GM23338 (cell line): Measurements from ENCODE around the gene RUNDC3A.

Source experiments
- EZH2 ChIP-seq: fragments of 200-600 bp; sonication (generic); IDR thresholded peaks from one replicate; pipeline ENCODE4 v1.8.0; 2017; ENCODE audit warnings: antibody characterized with exemption, mild to moderate bottlenecking, low read depth; ENCODE audit not compliant: unreplicated experiment
- EZH2phosphoT487 ChIP-seq: fragments of 200-600 bp; sonication (generic); IDR thresholded peaks from one replicate; pipeline ENCODE4 v1.8.1; 2018; ENCODE audit warnings: antibody characterized with exemption; ENCODE audit not compliant: unreplicated experiment
- POLR2AphosphoS5 ChIP-seq: IDR thresholded peaks from 2 replicates; pipeline ENCODE4 v1.6.1; 2016; ENCODE audit warnings: antibody characterized with exemption, low read depth
- TF ChIP-seq, protein P1 (sequence below), 2 experiments: fragments of 200-600 bp in 1 of 2; sonication (generic) in 1 of 2; conservative IDR thresholded peaks; 2 replicates each; pipeline versions ENCODE4 v1.5.1 to v1.6.1; 2016 to 2017; ENCODE audit warnings: antibody characterized with exemption in 2 of 2, low read depth in 2 of 2, mild to moderate bottlenecking in 2 of 2, moderate library complexity in 1 of 2

DNA sequence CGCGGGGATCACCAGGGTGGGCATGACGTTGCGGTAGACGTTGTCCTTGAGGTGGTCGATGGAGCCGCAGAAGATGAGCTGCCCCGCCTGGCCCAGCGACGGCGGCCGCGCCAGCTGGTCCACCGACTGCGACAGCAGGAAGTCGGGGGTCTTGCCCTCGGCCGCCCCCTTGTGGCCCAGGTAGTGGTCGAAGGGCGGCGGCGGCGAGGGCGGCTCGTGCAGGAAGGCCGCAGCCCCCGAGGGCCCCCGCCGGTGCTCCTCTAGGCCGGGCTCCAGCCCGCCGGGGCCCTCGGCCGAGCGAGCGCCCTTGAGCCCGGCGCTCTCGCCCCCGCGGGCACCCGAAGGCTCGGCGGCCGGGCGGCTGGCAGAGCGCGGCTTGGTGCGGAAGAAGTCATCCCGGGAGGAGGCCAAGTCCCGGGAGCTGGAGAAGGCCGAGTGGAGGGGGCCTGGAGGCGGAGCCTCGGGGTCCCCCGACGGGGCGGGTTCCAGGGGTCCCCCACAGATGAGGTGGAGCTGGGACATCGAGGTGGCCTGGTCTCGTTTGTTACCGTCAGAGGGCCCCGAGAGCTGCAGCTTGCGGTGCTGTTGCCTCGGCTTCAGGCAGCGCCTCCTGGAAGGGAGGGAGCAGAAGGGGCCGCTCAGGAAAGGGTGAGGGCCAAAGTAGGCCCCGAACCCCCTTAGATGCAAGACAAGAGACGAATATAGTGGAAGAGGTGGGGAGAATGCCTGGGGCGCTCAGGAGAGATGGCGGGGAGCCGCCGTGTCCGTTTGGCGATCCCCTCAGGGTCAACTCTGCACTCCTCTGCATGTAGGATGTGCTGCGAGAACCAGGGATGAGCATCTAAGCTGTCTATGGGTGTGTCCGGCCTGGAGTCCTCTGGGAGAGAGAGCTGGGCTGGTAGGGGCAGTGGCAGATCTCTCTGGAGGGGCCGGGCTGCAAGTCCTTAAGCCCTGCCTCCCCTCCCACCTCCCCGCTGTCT, 46.5 kb downstream of the RUNDC3A start:
- TF ChIP-seq POLR2AphosphoS5 (peak; percentile 0; the same call in 1 of the 2 replicates), EZH2 (no peak), EZH2phosphoT487 (no peak)
- TF ChIP-seq, protein P1, sequence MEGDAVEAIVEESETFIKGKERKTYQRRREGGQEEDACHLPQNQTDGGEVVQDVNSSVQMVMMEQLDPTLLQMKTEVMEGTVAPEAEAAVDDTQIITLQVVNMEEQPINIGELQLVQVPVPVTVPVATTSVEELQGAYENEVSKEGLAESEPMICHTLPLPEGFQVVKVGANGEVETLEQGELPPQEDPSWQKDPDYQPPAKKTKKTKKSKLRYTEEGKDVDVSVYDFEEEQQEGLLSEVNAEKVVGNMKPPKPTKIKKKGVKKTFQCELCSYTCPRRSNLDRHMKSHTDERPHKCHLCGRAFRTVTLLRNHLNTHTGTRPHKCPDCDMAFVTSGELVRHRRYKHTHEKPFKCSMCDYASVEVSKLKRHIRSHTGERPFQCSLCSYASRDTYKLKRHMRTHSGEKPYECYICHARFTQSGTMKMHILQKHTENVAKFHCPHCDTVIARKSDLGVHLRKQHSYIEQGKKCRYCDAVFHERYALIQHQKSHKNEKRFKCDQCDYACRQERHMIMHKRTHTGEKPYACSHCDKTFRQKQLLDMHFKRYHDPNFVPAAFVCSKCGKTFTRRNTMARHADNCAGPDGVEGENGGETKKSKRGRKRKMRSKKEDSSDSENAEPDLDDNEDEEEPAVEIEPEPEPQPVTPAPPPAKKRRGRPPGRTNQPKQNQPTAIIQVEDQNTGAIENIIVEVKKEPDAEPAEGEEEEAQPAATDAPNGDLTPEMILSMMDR (conservative IDR thresholded peaks at IDR 0.05; ENCODE audit: low read depth in 2 of 2) = peak; percentile 33 to 78
